GM19468 (cell line): ENCODE results near the gene MRPL1.
"Not testable (repeated sequence)": the region's sequence is repeated elsewhere in the genome, so short reads cannot be mapped to it uniquely, and the experiment has no call there.

Experiments used
- ATAC-seq: cut with Tn5 transposase; IDR thresholded peaks from one replicate; pipeline ENCODE4 v1.9.1; 2021; ENCODE audit warnings: mild to moderate bottlenecking, moderate library complexity, moderate number of reproducible peaks; ENCODE audit not compliant: unreplicated experiment; ENCODE audit errors: extremely low read depth

Gene MRPL1

DNA sequence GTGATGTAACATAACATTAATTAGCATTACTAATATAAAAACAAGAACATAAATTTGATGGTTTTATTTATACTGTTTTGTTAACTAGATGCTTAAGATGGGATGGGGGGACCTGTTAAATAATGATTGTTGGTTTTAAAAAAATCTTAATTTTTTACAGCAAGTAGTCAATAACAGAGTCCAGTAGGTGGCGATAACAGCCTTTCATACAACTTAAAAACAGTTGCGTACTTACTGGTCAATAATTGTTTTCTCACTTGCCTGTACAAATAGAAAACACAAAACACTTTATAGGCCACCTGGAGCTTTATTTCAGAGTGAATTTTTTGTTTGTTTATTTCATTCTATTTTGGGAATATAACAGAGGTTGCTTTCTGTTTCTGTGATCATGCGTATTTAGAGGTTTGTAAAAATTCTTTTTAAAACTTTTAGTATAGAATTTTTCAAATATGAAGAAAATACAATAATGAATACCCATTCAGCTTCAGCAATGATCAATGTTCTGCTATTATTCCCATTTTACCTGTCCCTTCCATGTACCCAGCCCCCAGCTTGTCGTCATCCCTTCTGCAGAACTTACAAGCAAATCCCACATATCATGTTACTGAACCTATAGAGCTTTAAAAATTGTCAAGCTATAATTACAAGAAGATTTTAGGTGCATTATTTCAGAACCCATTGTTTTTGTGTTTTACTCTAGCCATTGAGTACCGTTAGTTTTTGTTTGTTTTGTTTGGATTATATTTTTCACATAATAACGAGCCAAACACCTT, 97.1 kb downstream of the MRPL1 start:
- no peak for ATAC-seq

DNA sequence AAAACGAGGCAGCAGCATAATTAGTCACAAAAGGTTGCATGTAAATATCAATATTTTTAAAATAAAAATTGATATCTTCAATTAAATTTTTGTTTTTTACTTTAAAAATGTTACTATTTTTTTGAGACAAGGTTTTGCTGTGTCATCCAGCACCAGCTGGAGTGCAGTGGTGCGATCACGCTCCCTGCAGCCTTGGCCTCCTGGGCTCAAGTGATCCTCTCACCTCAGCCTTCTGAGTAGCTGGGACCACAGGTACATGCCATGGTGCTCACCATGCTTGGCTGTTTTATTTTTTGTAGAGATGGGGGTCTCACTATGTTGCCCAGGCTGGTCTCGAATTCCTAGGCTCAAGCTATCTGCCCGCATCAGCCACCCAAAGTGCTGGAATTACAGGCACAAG, 97.7 kb downstream of the MRPL1 start:
- no peak for ATAC-seq

DNA sequence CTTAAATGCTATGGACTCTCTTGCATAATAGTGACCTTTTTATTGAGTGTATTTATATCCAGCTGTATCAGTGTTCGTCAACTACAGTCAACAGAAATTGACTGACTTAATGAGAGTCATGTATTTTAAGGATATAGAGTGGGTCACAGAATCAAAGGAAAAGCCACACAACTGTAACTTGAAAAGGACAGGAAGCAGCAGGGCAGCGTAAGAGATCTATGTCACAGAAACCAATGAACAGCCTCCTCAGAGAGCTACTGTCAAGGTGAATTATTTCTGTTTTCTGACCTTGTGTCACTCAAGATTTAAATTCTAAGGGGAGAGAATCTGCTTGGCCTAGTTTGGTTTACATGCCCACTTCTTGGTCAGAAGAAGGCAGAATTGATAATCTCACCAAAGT, 100.4 kb downstream of the MRPL1 start:
- ATAC-seq, result no peak

DNA sequence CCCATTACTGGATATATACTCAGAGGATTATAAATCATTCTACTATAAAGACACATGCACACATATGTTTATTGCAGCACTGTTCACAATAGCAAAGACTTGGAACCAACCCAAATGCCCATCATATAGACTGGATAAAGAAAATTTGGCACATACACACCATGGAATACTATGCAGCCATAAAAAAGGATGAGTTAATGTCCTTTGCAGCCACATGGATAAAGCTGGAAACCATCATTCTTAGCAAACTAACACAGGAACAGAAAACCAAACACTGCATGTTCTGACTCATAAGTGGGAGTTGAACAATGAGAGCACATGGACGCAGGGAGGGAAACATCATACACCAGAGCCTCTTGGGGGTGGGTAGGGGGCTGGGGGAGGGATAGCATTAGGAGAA, 111.0 kb downstream of the MRPL1 start:
- not testable (repeated sequence) for ATAC-seq

DNA sequence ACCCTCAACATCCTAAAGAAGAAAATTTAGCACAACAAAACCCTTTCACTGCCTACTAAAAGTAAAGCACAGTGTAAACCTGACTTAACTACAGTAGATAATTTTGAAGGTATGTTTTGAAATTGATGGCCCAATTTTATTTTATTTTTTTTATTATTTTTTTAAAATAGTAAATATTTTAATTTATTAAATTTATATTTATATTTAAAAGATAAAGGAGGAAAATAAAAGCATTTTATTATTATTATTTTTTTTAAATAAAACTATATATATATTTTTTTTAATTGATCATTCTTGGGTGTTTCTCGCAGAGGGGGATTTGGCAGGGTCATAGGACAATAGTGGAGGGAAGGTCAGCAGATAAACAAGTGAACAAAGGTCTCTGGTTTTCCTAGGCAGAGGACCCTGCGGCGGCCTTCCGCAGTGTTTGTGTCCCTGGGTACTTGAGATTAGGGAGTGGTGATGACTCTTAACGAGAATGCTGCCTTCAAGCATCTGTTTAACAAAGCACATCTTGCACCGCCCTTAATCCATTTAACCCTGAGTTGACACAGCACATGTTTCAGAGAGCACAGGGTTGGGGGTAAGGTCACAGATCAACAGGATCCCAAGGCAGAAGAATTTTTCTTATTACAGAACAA, 120.4 kb downstream of the MRPL1 start:
- not testable (repeated sequence) for ATAC-seq

DNA sequence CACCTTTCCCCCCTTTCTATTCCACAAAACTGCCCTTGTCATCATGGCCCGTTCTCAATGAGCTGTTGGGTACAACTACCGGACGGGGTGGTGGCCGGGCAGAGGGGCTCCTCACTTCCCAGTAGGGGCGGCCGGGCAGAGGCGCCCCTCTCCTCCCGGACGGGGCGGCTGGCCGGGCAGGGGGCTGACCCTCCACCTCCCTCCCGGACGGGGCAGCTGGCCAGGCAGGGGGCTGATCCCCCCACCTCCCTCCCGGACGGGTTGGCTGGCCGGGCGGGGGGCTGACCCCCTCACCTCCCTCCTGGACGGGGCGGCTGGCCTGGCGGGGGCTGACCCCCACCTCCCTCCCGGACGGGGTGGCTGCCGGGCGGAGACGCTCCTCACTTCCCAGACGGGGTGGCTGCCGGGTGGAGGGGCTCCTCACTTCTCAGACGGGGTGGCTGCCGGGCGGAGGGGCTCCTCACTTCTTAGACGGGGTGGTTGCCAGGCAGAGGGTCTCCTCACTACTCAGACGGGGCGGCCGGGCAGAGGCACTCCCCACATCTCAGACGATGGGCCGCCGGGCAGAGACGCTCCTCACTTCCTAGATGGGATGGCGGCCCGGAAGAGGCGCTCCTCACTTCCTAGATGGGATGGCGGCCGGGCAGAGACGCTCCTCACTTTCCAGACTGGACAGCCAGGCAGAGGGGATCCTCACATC, 121.1 kb downstream of the MRPL1 start:
- ATAC-seq, result not testable (repeated sequence)

DNA sequence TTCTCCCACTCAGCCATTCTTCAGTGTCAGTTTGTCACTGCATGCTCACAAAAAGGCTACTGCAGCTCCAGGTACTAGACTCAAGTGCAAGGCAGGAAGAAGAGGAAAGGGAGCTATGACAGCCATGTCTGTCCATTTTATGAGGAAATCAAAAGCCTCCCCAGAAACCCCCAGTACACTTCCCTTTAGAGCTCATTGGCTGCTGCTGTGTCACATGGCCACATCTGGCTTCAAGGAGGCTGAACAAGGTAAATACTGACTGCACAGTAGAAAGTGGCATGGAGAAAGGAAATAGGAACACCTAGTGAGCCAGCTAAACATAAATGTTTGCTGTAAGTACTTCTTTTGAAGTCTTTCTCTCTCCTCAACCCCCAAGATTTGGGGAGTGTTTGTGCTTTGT, 127.3 kb downstream of the MRPL1 start:
- ATAC-seq, result no peak

DNA sequence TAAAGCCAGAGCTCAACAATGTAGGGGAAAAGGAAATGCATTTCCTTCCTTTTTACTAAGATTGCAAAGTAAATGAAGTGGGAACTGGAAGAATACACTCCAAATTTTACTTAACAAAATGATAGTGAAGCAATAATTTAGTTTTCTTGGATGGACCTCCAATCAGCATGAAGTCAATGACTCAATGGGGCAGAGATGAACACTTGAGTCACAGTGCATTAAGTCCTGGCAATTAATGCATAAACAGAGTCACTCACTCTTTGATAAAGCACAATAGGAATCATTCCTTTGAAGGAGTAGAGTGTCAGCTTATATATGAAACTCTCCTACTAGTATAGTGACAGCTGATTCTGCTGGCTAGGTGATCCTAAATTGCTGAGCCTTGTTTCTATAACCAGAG, 127.8 kb downstream of the MRPL1 start:
- ATAC-seq, result no peak

DNA sequence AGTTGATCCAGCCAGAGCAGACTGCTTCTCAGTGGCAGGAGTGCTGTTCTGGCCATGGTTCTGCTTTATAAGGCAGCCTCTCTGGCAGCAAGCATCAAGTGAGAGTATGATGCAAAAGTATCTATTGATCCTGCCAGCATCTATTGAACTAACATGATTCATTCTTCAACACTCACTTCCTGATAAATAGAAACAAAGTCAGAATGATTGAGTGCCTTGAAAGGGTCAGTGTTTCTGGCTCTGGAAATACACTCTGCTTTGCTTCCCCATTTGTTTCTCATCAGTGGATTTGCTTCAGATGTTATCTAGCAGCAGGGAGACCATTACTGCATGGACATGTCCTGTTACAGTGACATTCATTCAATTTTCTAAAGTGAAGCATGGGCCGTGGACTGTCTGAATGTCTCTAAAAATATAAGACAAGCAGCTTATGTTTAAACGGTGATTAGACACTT, 128.3 kb downstream of the MRPL1 start:
- ATAC-seq, result no peak

DNA sequence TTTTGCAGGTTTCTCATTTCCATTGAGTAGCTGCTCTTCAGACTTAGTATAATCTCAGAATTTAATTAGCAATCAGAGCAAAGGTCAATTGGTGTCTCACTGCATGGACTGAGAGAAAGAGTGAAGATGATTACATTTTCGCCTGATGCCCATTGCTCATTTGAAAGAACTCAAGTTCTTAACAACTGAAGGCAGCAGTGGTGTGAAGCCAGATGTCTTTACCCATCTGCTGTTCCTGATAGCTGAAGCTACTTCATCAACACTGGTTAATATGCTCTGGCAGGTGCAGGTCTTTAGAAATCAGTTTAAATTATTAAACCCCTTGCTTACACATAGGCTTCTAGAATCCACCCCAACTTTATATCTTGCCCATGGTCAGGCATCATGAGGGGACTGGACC, 130.0 kb downstream of the MRPL1 start:
- no peak for ATAC-seq

DNA sequence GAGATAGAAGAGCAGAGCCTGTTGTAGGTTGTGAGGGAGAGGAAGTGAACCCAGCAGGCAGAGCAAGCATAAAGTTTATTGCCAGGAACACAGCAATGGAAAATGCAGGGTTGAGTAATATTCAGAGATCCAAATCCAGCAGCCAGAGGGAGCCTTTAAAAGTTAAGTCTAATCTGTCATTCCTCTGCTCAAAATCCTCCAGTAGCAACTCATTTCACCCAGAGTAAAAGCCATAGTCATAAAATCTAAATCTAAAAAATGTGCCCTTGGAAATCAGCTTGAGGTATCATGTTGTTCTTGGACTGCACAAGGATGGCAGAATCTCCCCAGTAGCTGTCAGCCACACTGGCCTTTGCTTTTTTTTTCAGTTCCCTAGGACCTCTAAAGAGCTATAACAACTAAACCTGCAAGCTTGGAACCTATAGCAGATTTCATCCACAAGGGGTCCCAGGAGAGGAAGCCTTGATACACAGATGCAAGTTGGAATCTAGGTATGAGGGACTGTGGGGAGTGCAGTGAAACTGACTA, 131.6 kb downstream of the MRPL1 start:
- ATAC-seq, result peak; percentile 46

DNA sequence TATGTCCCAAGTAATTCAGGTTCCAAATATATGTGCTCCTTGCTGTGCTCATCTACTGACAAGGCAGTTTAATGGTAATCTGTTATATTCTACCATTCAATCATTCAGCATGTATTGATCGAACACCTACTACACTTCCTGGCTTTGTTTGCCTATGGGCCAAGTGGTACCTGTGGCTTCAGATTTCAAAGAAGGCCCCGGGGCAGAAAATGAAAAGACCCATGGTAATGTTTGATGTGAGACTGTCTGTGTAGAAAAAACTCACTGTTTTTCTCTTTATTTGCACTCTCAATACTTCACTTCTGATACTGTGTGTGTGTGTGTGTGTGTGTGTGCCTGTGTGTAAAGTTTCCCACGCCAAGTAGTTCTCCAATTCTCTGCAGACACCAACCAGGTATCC, 133.4 kb downstream of the MRPL1 start:
- no peak for ATAC-seq

DNA sequence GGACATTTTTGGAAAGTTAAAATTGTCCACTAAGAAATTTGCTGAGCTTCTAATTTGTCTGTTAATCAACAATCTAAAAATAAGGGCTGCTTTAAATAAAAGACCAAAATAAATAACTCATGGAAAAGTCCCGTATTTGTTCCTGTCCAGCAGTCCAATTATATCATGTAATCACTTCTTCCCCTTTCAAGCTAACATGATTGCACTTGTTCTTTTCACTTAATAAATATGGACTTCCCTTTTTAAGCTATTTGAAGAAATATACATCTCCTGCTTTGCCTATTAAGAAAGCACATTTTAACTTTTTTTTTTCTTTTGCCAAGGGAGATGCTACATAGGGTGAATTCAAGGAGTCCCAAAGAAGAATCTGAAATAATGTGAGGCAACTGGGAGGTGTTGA, 138.9 kb downstream of the MRPL1 start:
- no peak for ATAC-seq

DNA sequence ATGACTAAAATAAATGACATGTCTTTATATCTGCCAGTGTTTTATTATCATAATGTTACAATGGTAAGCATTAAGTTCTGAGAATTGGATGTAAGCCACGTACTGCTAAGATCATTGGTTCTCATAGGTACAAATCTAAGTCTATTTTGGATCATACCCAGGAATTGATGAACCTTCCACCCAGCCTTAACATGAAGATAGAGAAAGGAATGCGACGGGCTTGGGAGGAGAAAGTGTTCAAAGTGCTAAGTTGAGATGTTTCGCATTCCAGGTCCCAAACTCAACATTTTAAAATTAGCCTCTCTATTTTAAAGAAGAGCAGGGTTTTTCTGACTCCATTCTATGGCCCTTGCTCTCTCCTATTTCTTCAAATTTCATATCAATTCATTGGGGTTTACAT, 139.6 kb downstream of the MRPL1 start:
- no peak for ATAC-seq
